Measurements from ENCODE around the gene PHIP. TPM values are rescaled to one million over a fixed set of nuclear protein-coding genes. Genes with fewer than 3 reads are reported as not detected.
"Not testable (repeated sequence)": the region's sequence is repeated elsewhere in the genome, so short reads cannot be mapped to it uniquely, and the experiment has no call there.

PHIP gene
- total RNA-seq, 1 donor from 2014 or later, result 129 TPM

DNA sequence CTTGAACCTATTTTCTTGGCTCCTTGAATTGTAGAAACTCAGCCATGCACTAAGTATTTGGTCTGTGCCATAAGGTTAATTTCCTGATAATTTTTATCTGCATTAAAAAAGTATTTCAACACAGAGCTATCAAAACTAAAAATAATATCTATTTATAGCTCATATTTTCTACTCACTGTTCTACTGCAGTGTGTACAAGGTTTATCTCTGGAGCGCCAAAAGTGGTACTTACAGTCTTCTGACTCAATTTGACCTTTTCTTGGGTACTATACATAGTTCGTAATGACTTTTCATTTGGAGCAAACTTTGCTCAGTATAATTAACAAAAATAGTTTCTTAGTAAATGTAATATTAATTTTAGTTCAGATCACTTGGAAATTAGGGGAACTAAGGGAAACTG, 141.5 kb downstream of the PHIP start:
- H3K9me3 Mint-ChIP-seq, result peaks cover 16% of the 10 kb centered on the region
- H3K27ac Mint-ChIP-seq, result no peak overlapping the region
- H3K4me1 Mint-ChIP-seq, result peaks cover 3% of the 10 kb centered on the region
- Histone ChIP-seq H3K27me3 (no peaks in the 10 kb centered on the region), H3K27ac (no peak overlapping the region), H3K4me3 (no peak overlapping the region), H3K79me2 (ENCODE audit: low read depth) (peaks cover 4% of the 10 kb centered on the region), H4K20me1 (ENCODE audit: low read depth) (no peaks in the 10 kb centered on the region), H3F3A (ENCODE audit: low read depth) (peaks cover 8% of the 10 kb centered on the region), H3K4me1 (no peaks in the 10 kb centered on the region), H3K4me2 (no peak overlapping the region), H3K9ac (no peak overlapping the region), H3K9me3 (ENCODE audit: low read depth) (no peaks in the 10 kb centered on the region), H2AFZ (replicated peaks) (no peak overlapping the region), H3K36me3 (peaks cover 21% of the 10 kb centered on the region)
- H3K4me3 Mint-ChIP-seq, result no peak overlapping the region
- no peak for DNase-seq (ENCODE audit: low spot score)
- peaks cover 2% of the 10 kb centered on the region for H3K27me3 Mint-ChIP-seq (ENCODE audit: insufficient read depth, low read depth)
- peaks cover 22% of the 10 kb centered on the region for H3K36me3 Mint-ChIP-seq
- TF ChIP-seq, protein P1, sequence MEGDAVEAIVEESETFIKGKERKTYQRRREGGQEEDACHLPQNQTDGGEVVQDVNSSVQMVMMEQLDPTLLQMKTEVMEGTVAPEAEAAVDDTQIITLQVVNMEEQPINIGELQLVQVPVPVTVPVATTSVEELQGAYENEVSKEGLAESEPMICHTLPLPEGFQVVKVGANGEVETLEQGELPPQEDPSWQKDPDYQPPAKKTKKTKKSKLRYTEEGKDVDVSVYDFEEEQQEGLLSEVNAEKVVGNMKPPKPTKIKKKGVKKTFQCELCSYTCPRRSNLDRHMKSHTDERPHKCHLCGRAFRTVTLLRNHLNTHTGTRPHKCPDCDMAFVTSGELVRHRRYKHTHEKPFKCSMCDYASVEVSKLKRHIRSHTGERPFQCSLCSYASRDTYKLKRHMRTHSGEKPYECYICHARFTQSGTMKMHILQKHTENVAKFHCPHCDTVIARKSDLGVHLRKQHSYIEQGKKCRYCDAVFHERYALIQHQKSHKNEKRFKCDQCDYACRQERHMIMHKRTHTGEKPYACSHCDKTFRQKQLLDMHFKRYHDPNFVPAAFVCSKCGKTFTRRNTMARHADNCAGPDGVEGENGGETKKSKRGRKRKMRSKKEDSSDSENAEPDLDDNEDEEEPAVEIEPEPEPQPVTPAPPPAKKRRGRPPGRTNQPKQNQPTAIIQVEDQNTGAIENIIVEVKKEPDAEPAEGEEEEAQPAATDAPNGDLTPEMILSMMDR (IDR thresholded peaks at IDR 0.05), result no peak
- TF ChIP-seq EZH2phosphoT487 (IDR thresholded peaks at IDR 0.05) (no peak), EZH2 (IDR thresholded peaks at IDR 0.05) (no peak)

DNA sequence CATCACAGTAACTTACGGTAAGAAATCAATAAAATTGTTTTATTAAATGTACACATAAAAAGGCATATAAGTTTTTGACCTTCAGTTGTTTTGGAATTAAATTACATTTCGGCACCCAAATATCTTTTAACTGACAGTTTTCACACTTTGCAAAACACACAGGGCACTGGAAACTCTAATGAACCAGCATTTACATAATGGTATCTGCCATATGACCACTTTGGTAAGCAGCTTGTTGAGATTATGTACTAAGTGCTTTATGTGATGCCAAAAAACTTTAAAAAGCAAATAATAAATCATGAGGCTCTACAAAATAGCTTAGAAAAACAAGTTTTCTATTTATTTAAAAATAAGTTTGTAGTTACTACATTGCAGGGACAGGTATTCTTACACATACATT, 142.5 kb downstream of the PHIP start:
- no peak overlapping the region for H3K27ac Mint-ChIP-seq
- H3K27me3 ChIP-seq, result no peaks in the 10 kb centered on the region
- H3K27me3 Mint-ChIP-seq (ENCODE audit: insufficient read depth, low read depth), result peaks cover 2% of the 10 kb centered on the region
- peaks cover 4% of the 10 kb centered on the region for H3K79me2 ChIP-seq (ENCODE audit: low read depth)
- H3K4me1 ChIP-seq, result no peaks in the 10 kb centered on the region
- H3F3A ChIP-seq (ENCODE audit: low read depth), result peaks cover 5% of the 10 kb centered on the region
- H2AFZ ChIP-seq (replicated peaks), result no peak overlapping the region
- H3K4me2 ChIP-seq, result no peak overlapping the region
- no peak overlapping the region for H3K9ac ChIP-seq
- H4K20me1 ChIP-seq (ENCODE audit: low read depth), result no peaks in the 10 kb centered on the region
- no peak overlapping the region for H3K4me3 Mint-ChIP-seq
- no peak for DNase-seq (ENCODE audit: low spot score)
- TF ChIP-seq EZH2 (IDR thresholded peaks at IDR 0.05) (no peak), EZH2phosphoT487 (IDR thresholded peaks at IDR 0.05) (no peak)
- TF ChIP-seq, protein P1 (IDR thresholded peaks at IDR 0.05), result no peak
- H3K9me3 ChIP-seq (ENCODE audit: low read depth), result no peaks in the 10 kb centered on the region
- H3K4me1 Mint-ChIP-seq, result peaks cover 3% of the 10 kb centered on the region
- peaks cover 16% of the 10 kb centered on the region for H3K36me3 ChIP-seq
- H3K36me3 Mint-ChIP-seq, result peaks cover 16% of the 10 kb centered on the region
- no peak overlapping the region for H3K27ac ChIP-seq
- H3K4me3 ChIP-seq, result no peak overlapping the region
- peaks cover 16% of the 10 kb centered on the region for H3K9me3 Mint-ChIP-seq

DNA sequence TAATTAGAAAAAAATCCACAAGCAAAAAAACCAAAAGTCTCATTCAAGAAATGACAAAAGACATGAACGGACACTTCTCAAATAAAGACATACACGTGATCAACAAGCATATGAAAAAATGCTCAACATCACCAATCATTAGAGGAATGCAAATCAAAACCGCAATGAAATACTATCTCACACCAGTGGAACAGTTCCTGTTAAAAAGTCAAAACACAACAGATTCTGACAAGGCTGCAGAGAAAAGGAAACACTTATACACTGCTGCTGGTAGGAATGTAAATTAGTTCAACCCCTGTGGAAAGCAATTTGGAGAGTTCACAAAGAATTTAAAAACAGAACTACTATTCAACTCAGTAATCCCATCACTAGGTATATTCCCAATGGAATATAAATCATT, 152.7 kb downstream of the PHIP start:
- no peaks in the 10 kb centered on the region for H3K36me3 ChIP-seq
- no peaks in the 10 kb centered on the region for H3K9me3 ChIP-seq (ENCODE audit: low read depth)
- H3K9me3 Mint-ChIP-seq, result peaks cover 47% of the 10 kb centered on the region
- H3K79me2 ChIP-seq (ENCODE audit: low read depth), result no peaks in the 10 kb centered on the region
- no peak overlapping the region for H3K4me2 ChIP-seq
- H3K9ac ChIP-seq, result no peak overlapping the region
- H3K4me3 Mint-ChIP-seq, result no peak overlapping the region
- no peaks in the 10 kb centered on the region for H3K36me3 Mint-ChIP-seq
- H3K27me3 ChIP-seq, result no peaks in the 10 kb centered on the region
- no peaks in the 10 kb centered on the region for H4K20me1 ChIP-seq (ENCODE audit: low read depth)
- no peaks in the 10 kb centered on the region for H3F3A ChIP-seq (ENCODE audit: low read depth)
- no peak overlapping the region for H2AFZ ChIP-seq (replicated peaks)
- H3K27me3 Mint-ChIP-seq (ENCODE audit: insufficient read depth, low read depth), result no peaks in the 10 kb centered on the region
- H3K4me1 ChIP-seq, result no peaks in the 10 kb centered on the region
- DNase-seq (ENCODE audit: low spot score), result no peak
- H3K27ac ChIP-seq, result no peak overlapping the region
- H3K4me3 ChIP-seq, result no peak overlapping the region
- no peak overlapping the region for H3K27ac Mint-ChIP-seq
- no peaks in the 10 kb centered on the region for H3K4me1 Mint-ChIP-seq
- TF ChIP-seq EZH2phosphoT487 (IDR thresholded peaks at IDR 0.05), result no peak
- no peak for TF ChIP-seq EZH2 (IDR thresholded peaks at IDR 0.05)
- TF ChIP-seq, protein P1 (IDR thresholded peaks at IDR 0.05), result no peak

DNA sequence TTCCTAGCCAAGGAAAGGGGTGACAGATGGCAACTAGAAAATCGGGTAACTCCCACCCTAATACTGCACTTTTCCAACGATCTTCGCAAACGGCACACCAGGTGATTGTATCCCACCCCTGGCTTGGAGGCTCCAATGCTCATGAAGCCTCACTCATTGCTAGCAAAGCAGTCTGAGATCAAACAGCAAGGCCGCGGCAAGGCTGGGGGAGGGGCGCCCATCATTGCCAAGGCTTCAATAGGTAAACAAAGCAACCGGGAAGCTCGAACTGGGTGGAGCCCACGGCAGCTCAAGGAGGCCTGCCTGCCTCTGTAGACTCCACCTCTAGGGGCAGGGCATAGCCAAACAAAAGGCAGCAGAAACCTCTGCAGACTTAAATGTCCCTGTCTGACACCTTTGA, 156.9 kb downstream of the PHIP start:
- H2AFZ ChIP-seq (replicated peaks); H3K9me3 ChIP-seq (ENCODE audit: low read depth); H3K79me2 ChIP-seq (ENCODE audit: low read depth); H3K27me3 ChIP-seq; H3K36me3 Mint-ChIP-seq; H3K27ac Mint-ChIP-seq; H3K9ac ChIP-seq; H3K4me1 ChIP-seq; H3K27me3 Mint-ChIP-seq (ENCODE audit: insufficient read depth, low read depth); DNase-seq (ENCODE audit: low spot score); H4K20me1 ChIP-seq (ENCODE audit: low read depth); H3K4me3 Mint-ChIP-seq; H3F3A ChIP-seq (ENCODE audit: low read depth); H3K4me2 ChIP-seq; H3K4me3 ChIP-seq; H3K27ac ChIP-seq; H3K4me1 Mint-ChIP-seq; H3K36me3 ChIP-seq: not testable (repeated sequence)
- H3K9me3 Mint-ChIP-seq, result peaks cover 55% of the 10 kb centered on the region
